ENCODE measurements around the gene MICAL1. TPM values are rescaled to one million over a fixed set of nuclear protein-coding genes. Genes with fewer than 3 reads are reported as not detected.

MICAL1 gene
- total RNA-seq, 4 donors from 2014 or later: 20.0 to 27.1 (median 23.5) TPM

- no peaks in the 10 kb centered on the region for H3K27me3 ChIP-seq
- WGBS: 96% methylated on average over 1 of the region's 1 CpG
- no peak overlapping the region for H3K27ac ChIP-seq (replicated peaks in 1 of 4)
- intact Hi-C loops (cut with DNase I): no loop called here
- no peak for DNase-seq (ENCODE audit: extremely low spot score)
- H3K4me1 ChIP-seq: no peaks in the 10 kb centered on the region
- H3K36me3 ChIP-seq: no peaks in the 10 kb centered on the region
- H3K4me3 ChIP-seq: no peak overlapping the region
- H3K9me3 ChIP-seq: no peaks in the 10 kb centered on the region
- no peak for TF ChIP-seq EP300 (IDR thresholded peaks at IDR 0.05)
- TF ChIP-seq POLR2A (IDR thresholded peaks at IDR 0.05; ENCODE audit: low read depth): no peak
- no peak for TF ChIP-seq POLR2AphosphoS5 (IDR thresholded peaks at IDR 0.05)
- TF ChIP-seq, protein P1, sequence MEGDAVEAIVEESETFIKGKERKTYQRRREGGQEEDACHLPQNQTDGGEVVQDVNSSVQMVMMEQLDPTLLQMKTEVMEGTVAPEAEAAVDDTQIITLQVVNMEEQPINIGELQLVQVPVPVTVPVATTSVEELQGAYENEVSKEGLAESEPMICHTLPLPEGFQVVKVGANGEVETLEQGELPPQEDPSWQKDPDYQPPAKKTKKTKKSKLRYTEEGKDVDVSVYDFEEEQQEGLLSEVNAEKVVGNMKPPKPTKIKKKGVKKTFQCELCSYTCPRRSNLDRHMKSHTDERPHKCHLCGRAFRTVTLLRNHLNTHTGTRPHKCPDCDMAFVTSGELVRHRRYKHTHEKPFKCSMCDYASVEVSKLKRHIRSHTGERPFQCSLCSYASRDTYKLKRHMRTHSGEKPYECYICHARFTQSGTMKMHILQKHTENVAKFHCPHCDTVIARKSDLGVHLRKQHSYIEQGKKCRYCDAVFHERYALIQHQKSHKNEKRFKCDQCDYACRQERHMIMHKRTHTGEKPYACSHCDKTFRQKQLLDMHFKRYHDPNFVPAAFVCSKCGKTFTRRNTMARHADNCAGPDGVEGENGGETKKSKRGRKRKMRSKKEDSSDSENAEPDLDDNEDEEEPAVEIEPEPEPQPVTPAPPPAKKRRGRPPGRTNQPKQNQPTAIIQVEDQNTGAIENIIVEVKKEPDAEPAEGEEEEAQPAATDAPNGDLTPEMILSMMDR (IDR thresholded peaks at IDR 0.05): no peak
These were observed 34.4 kb downstream of the MICAL1 start for GRCh38 chr6:109421184-109421583.

DNA sequence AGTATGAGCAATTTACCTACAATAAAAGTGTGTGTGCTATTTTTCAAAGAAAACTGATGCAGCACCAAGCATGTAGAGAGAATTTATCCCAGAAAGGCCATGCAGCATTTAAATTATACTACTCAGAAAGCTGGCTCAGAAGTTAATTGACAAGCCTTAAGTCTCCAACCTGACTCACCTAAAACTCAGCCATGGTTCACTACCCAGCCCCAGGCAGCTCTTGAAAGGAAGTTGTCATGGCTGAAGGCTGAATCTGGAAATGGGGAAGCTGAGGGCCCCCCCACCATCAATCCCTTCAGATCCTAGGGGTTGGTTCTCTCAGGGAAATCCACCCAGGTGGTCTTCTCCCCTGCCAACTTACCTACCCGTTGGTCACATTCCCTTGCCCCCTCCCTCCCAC lies 34.8 kb downstream of the MICAL1 start:
- H3K36me3 ChIP-seq: peaks cover 0 to 1% (median 0%) of the 10 kb centered on the region in 4 donors
- H3K4me3 ChIP-seq: no peak overlapping the region
- intact Hi-C loops (cut with DNase I): no loop called here
- no peaks in the 10 kb centered on the region for H3K9me3 ChIP-seq
- H3K27ac ChIP-seq (replicated peaks in 1 of 4): no peak overlapping the region
- H3K4me1 ChIP-seq: no peaks in the 10 kb centered on the region
- DNase-seq (ENCODE audit: extremely low spot score): no peak
- TF ChIP-seq POLR2AphosphoS5 (IDR thresholded peaks at IDR 0.05) (no peak), EP300 (IDR thresholded peaks at IDR 0.05) (no peak), POLR2A (IDR thresholded peaks at IDR 0.05; ENCODE audit: low read depth) (no peak)
- TF ChIP-seq, protein P1 (IDR thresholded peaks at IDR 0.05): no peak
- WGBS: 52% methylated on average over 1 of the region's 1 CpG
- H3K27me3 ChIP-seq: no peaks in the 10 kb centered on the region

DNA sequence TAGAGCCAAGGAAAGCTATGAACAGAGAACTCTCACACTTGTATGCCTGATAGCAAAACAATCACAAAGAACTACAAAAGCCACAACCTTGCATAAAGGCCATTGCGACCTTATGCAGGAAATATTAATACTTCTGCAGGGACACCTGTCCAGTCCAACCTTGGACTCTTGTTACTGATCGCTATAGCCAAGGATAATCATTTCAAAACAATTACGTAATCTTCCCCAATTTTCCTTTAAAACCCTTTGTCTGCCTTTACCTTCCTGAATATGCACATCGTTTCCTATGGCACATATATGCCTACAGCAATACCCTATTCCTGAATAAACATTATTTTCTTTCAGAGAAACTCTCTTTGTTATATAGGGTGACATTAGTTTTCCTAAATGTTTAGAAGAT lies 37.9 kb downstream of the MICAL1 start:
- no peak for DNase-seq (ENCODE audit: extremely low spot score)
- H3K4me1 ChIP-seq: no peaks in the 10 kb centered on the region
- TF ChIP-seq POLR2AphosphoS5 (IDR thresholded peaks at IDR 0.05) (no peak), POLR2A (IDR thresholded peaks at IDR 0.05; ENCODE audit: low read depth) (no peak), EP300 (IDR thresholded peaks at IDR 0.05) (no peak)
- H3K36me3 ChIP-seq: peaks cover 0 to 3% (median 0%) of the 10 kb centered on the region in 4 donors
- no peak overlapping the region for H3K4me3 ChIP-seq
- 98% methylated on average over 4 of the region's 4 CpGs for WGBS
- H3K9me3 ChIP-seq: no peaks in the 10 kb centered on the region
- H3K27ac ChIP-seq (replicated peaks in 1 of 4): no peak overlapping the region
- no peaks in the 10 kb centered on the region for H3K27me3 ChIP-seq
- intact Hi-C loops (cut with DNase I): no loop called here

DNA sequence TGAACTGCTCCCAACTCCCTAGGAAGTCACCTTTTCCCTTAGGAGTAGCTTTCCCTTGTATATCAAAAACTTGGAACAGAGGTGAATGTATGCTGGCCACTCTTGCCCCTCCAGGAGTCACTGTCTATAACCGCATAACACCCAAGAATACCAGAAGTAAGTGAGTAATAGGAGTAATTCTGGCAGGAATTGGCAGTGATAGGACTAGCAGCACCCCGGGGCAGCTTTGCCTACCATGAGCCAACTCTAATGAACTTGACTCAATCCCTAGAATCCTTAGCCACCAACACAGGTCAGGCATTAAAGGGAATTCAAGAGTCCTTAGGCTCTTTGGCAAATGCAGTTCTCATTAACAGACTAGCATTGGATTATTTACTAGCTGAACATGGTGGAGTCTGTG lies 44.5 kb downstream of the MICAL1 start:
- intact Hi-C loops (cut with DNase I): no loop called here
- no peak overlapping the region for H3K27ac ChIP-seq (replicated peaks in 1 of 4)
- no peaks in the 10 kb centered on the region for H3K4me1 ChIP-seq
- no peak overlapping the region for H3K4me3 ChIP-seq
- H3K36me3 ChIP-seq: peaks cover 0 to 3% (median 0%) of the 10 kb centered on the region in 4 donors
- no peaks in the 10 kb centered on the region for H3K9me3 ChIP-seq
- H3K27me3 ChIP-seq: no peaks in the 10 kb centered on the region
- no peak for DNase-seq (ENCODE audit: extremely low spot score)
- WGBS: 100% methylated on average over 2 of the region's 2 CpGs
- TF ChIP-seq, protein P1 (IDR thresholded peaks at IDR 0.05): no peak
- TF ChIP-seq POLR2A (IDR thresholded peaks at IDR 0.05; ENCODE audit: low read depth) (no peak), POLR2AphosphoS5 (IDR thresholded peaks at IDR 0.05) (no peak), EP300 (IDR thresholded peaks at IDR 0.05) (no peak)

DNA sequence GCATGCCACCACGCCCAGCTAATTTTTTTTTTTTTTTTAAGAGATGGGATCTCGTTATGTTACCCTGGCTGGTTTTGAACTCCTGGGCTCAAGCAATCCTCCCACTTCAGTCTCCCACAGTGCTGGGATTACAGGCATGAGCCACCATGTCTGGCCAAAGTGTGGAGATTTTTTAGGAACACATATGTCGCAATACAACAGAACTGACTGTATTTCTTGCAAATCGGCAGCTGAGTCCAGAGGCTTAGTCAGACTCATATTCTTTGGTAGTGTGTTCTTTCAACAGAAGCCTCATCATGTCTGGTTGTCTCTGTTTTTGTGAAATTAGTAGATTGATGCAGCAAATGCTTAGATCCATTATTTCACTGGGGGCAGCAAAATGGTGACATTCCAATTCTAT lies 49.4 kb downstream of the MICAL1 start:
- no peak for DNase-seq (ENCODE audit: extremely low spot score)
- no peaks in the 10 kb centered on the region for H3K36me3 ChIP-seq
- H3K27me3 ChIP-seq: no peaks in the 10 kb centered on the region
- H3K9me3 ChIP-seq: no peaks in the 10 kb centered on the region
- intact Hi-C loops (cut with DNase I): no loop called here
- no peaks in the 10 kb centered on the region for H3K4me1 ChIP-seq
- TF ChIP-seq EP300 (IDR thresholded peaks at IDR 0.05): no peak
- TF ChIP-seq, protein P1 (IDR thresholded peaks at IDR 0.05): no peak
- TF ChIP-seq POLR2AphosphoS5 (IDR thresholded peaks at IDR 0.05): no peak
- no peak for TF ChIP-seq POLR2A (IDR thresholded peaks at IDR 0.05; ENCODE audit: low read depth)
- WGBS: 84% methylated on average over 4 of the region's 4 CpGs
- no peak overlapping the region for H3K27ac ChIP-seq (replicated peaks in 1 of 4)
- no peak overlapping the region for H3K4me3 ChIP-seq

All from esophagus muscularis mucosa (tissue), 4 donors.